Thoracic aorta (tissue), 2 donors: ENCODE data around the gene TMX2. TPM values are rescaled to one million over a fixed set of nuclear protein-coding genes. Genes with fewer than 3 reads are reported as not detected.

ENCODE experiments used
- ATAC-seq: fragments of 150-250 bp; one replicate; pipeline ENCODE4 v1.8.0; 2017; ENCODE audit warnings: low read depth; ENCODE audit not compliant: insufficient number of reproducible peaks, low FRiP score
- DNase-seq: peaks from one replicate; pipeline ENCODE4 v3.0.0-alpha.2; 2020; ENCODE audit warnings: low spot score
- H3K27ac ChIP-seq, 2 donors: fragments of 200-600 bp; sonication (generic); 1 replicate in 1 of 2; 2 replicates in 1 of 2; pipeline ENCODE4 v1.5.1; 2016; ENCODE audit warnings: mild to moderate bottlenecking in 2 of 2, moderate library complexity in 2 of 2
- H3K27me3 ChIP-seq: fragments of 200-600 bp; sonication (generic); replicated peaks from 2 replicates; pipeline ENCODE4 v1.6.0; 2016; ENCODE audit warnings: mild to moderate bottlenecking; ENCODE audit not compliant: insufficient read depth
- H3K36me3 ChIP-seq: fragments of 200-600 bp; sonication (generic); one replicate; pipeline ENCODE4 v1.5.1; 2016
- H3K4me1 ChIP-seq, 2 donors: fragments of 200-600 bp; sonication (generic); 1 replicate in 1 of 2; 2 replicates in 1 of 2; pipeline versions ENCODE4 v1.5.1 to v1.6.0; 2016; ENCODE audit warnings: low read depth in 2 of 2, mild to moderate bottlenecking in 1 of 2; ENCODE audit not compliant: control insufficient read depth in 1 of 2
- H3K4me3 ChIP-seq: fragments of 200-600 bp; sonication (generic); 2 replicates; pipeline ENCODE4 v1.5.1; 2016; ENCODE audit warnings: mild to moderate bottlenecking
- H3K9me3 ChIP-seq: fragments of 200-600 bp; sonication (generic); 2 replicates; pipeline ENCODE4 v1.5.1; 2016
- total RNA-seq, 2 donors: library from RNA; depleted of rRNA; stranded (reverse); fragments of >200 nt; gene quantifications; one replicate each; pipeline versions ENCODE4 v1.1.0 to v1.2.3, GENCODE V29; 2016
- TF ChIP-seq, protein P1 (sequence below): fragments of 200-600 bp; sonication (generic); IDR thresholded peaks from one replicate; pipeline ENCODE4 v1.5.1; 2019; ENCODE audit warnings: antibody characterized with exemption

Gene TMX2
- total RNA-seq, 2 donors from 2014 or later: 47.4 to 57.2 TPM

DNA sequence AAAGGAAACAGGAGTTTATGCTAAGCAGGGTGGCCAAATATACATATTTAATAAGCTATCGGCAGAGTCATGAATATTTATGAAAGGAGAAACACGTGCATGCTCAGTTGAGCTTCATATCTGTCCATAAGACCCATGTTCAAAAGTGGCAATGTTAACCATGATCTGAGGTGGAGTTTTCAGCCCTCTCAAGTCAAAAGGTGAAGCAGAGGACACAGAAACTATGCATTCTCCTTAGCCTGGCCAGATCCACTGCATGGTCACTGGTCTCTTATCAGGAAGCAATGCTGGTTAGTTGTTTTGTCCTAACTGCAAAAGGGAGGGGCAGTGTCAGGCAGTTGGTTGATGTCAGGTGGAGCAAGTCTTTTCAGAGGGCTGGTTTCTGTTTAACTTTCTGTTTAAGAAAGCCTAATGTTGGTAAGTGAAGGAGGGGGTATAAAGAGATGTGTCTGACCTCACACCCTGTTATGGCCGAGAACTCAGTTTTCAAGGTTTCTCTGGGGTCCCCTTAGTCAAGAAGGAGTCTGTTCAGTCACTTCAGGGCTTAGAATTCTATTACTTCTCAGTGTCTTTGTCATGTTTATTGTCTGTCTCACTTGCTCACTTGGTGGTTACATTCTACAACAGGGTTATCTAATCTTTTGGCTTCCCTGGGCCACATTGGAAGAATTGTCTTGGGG lies 23.4 kb downstream of the TMX2 start:
- Histone ChIP-seq H3K4me3 (no peak overlapping the region), H3K27me3 (no peaks in the 10 kb centered on the region), H3K27ac (no peak overlapping the region), H3K4me1 (peaks cover 0 to 4% of the 10 kb centered on the region in 2 donors), H3K36me3 (peaks cover 5% of the 10 kb centered on the region), H3K9me3 (no peaks in the 10 kb centered on the region)
- no peak for DNase-seq
- TF ChIP-seq, protein P1, sequence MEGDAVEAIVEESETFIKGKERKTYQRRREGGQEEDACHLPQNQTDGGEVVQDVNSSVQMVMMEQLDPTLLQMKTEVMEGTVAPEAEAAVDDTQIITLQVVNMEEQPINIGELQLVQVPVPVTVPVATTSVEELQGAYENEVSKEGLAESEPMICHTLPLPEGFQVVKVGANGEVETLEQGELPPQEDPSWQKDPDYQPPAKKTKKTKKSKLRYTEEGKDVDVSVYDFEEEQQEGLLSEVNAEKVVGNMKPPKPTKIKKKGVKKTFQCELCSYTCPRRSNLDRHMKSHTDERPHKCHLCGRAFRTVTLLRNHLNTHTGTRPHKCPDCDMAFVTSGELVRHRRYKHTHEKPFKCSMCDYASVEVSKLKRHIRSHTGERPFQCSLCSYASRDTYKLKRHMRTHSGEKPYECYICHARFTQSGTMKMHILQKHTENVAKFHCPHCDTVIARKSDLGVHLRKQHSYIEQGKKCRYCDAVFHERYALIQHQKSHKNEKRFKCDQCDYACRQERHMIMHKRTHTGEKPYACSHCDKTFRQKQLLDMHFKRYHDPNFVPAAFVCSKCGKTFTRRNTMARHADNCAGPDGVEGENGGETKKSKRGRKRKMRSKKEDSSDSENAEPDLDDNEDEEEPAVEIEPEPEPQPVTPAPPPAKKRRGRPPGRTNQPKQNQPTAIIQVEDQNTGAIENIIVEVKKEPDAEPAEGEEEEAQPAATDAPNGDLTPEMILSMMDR: no peak
- ATAC-seq: no peak

DNA sequence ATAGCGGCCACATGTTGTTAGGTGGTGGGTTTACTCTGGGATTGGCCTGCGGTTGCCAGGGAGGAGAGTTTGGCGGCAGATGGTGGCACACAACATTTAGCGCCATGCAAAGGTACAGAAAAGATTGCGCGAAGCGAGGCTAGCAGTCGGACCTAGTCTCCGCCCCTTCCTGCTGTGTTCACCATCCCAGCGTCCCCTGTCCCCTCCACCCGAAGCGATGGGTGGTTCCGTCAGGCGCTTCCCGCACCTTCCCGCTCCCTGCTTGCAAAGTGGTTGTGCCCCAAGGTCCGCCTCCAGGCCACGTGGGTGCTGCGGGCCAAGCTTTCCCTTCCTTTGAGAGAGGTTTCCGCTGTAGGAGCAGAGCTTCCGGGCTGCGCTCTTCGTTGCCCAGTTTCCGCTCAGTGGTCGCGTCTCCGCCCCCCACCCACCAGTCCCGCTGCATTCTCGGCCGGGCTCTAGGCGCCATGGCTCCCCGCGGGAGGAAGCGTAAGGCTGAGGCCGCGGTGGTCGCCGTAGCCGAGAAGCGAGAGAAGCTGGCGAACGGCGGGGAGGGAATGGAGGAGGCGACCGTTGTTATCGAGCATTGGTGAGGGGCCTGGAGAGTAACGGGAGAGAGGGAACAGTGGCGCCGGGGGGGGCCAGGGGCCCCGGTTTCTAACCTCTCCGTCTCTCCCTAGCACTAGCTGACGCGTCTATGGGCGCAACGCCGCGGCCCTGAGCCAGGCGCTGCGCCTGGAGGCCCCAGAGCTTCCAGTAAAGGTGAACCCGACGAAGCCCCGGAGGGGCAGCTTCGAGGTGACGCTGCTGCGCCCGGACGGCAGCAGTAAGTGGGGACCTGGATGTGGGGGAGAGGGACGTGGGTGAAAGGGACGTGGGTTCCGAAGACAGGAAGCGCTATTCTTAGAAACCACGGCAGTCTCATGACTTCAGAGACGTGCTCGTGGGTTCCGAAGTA lies 29.0 kb downstream of the TMX2 start, which contains the start of gene SELENOH:
Gene SELENOH, plus strand, starts transcription at position 360 of the 955 bp plus-strand sequence. Its CDS starts 105 bp downstream, at position 465.
- Histone ChIP-seq H3K4me1 (peaks cover 3 to 19% of the 10 kb centered on the region in 2 donors), H3K4me3 (peak within 1 kb of the TSS; percentile 86), H3K27ac (peak within 1 kb of the TSS; percentile 84 to 95), H3K9me3 (no peaks in the 10 kb centered on the region), H3K36me3 (peaks cover 30% of the 10 kb centered on the region), H3K27me3 (no peaks in the 10 kb centered on the region)
- TF ChIP-seq, protein P1: no peak
- ATAC-seq (peak; percentile 99), DNase-seq (peak; percentile 85)

DNA sequence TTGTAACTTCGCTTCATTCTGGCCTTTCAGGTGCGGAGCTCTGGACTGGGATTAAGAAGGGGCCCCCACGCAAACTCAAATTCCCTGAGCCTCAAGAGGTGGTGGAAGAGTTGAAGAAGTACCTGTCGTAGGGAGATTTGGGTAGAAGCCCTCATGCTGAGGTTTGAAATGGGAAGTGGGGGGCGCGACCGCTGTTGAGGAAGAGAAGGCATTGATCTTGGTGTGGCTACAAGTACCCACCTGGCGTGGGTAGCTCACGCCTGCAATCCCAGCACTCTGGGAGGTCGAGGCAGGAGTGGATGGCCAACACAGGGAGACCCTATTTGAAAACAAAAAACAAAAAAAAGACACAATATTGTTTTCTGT lies 29.7 kb downstream of the TMX2 start:
- Histone ChIP-seq H3K36me3 (peaks cover 30% of the 10 kb centered on the region), H3K4me3 (peak overlapping the region; percentile 86), H3K9me3 (no peaks in the 10 kb centered on the region), H3K27ac (peak overlapping the region; percentile 84 to 95), H3K4me1 (peaks cover 3 to 19% of the 10 kb centered on the region in 2 donors), H3K27me3 (no peaks in the 10 kb centered on the region)
- TF ChIP-seq, protein P1: no peak
- ATAC-seq (no peak), DNase-seq (no peak)

DNA sequence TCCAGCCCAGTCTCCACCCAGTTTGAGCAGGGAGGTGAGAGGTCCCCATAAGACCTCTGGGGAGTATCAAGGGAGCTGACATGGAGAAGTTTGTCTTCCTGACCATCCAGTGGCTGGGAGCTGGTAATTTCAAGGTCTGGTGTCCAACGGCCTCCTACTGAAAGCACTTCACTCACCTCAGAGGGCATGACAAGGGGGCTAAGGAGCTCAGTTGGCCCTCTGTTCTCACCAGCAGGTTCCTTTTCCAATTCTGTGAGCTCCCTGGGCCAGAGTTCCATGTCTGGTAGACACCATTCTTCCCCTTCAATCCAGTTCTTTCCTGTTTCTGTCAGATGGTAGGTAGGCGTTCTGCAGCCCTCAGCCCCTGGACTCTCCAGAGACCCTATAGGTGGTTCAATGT lies 32.0 kb downstream of the TMX2 start:
- no peaks in the 10 kb centered on the region for H3K9me3 ChIP-seq
- peaks cover 25% of the 10 kb centered on the region for H3K36me3 ChIP-seq
- no peaks in the 10 kb centered on the region for H3K27me3 ChIP-seq
- peaks cover 3 to 19% of the 10 kb centered on the region in 2 donors for H3K4me1 ChIP-seq
- no peak for ATAC-seq
- no peak overlapping the region for H3K4me3 ChIP-seq
- no peak for DNase-seq
- H3K27ac ChIP-seq: no peak overlapping the region
- TF ChIP-seq, protein P1: no peak

DNA sequence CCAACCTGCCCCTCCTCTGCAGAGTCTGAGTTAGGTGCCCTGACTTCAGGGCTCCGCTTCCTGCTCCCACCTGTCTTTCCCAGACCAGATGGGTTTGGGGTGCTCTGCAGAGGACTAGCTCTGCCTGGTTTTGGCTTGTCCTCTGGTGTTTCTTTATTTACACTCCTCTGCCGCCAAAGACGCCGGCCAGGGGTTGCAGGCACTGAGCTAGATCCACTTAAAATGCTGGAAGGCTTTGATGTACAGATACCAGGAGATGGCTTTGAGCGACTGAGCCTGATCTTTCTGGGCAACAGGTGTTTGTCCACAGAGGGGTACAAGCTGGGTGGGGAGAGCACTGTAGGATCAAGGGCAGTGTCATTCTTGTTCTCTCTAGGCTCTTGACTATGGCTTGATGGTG lies 32.8 kb downstream of the TMX2 start:
- no peak overlapping the region for H3K27ac ChIP-seq
- no peaks in the 10 kb centered on the region for H3K9me3 ChIP-seq
- H3K36me3 ChIP-seq: peaks cover 25% of the 10 kb centered on the region
- no peak for ATAC-seq
- no peaks in the 10 kb centered on the region for H3K27me3 ChIP-seq
- H3K4me3 ChIP-seq: no peak overlapping the region
- TF ChIP-seq, protein P1: no peak
- no peak for DNase-seq
- peaks cover 3 to 19% of the 10 kb centered on the region in 2 donors for H3K4me1 ChIP-seq
